ENCODE data around the gene ARHGEF19.
"Not testable (repeated sequence)": the region's sequence is repeated elsewhere in the genome, so short reads cannot be mapped to it uniquely, and the experiment has no call there.

Gene ARHGEF19

DNA sequence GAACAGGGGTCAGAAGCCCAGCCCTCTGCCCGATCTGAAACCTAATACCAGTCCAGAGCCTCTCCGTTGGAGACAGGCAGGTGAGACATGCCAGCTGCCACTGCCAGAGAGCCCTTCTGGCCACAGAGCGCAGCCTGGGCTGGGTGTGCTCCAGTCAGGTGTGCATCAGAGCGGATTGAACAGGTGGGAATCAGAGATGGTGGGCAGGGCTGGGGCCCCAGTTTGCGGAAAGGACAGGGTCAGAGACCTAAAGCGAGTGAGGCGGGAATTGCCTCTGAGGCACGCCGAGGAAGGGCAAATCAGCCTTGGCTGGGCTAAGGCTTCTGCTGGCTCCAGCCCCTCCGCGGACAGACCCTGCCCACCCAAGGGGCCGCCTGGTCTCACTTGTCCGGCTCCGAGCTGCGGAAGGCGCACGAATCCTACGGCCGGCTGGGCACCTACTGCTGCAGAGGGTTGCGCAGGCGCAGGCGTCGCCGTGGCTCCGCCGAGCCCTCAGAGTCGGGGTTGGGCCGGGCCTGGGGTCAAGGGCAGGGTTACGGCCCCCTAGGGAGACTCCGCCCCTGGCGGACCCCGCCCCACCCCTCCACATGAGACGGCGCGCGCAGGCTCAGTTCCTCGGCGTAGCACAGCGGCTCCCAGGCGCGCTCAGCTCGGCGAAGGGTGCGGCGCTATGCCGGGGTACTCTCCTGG is 14.2 kb upstream of the ARHGEF19 start:
- in situ Hi-C loops (cut with HindIII; ENCODE audit: low sequenced_read_pairs) = loop anchor here (25.0 kb wide), 1 partner anchor 164 kb away; the partner anchor contains the start of gene FAM131C

DNA sequence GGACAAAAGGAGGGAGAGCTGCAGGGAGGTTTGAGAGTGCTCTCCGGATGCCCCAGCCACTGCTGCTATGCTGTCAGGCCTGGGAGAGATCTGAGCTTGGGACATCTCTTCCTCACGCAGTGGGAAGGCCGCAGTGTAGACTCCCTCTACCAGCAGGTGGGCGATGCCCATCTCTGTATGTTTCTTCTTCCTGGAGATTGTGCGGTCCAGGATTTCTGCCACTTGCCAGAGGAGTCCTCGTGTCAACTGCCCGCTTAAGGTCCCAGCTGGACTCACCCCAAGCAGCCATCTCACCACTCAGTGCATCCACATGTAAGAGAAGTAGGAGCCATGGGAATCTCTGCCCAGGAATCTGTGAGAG is 13.7 kb upstream of the ARHGEF19 start:
- in situ Hi-C loops (cut with HindIII; ENCODE audit: low sequenced_read_pairs) = loop anchor here (25.0 kb wide), 1 partner anchor 164 kb away; the partner anchor contains the start of gene FAM131C

DNA sequence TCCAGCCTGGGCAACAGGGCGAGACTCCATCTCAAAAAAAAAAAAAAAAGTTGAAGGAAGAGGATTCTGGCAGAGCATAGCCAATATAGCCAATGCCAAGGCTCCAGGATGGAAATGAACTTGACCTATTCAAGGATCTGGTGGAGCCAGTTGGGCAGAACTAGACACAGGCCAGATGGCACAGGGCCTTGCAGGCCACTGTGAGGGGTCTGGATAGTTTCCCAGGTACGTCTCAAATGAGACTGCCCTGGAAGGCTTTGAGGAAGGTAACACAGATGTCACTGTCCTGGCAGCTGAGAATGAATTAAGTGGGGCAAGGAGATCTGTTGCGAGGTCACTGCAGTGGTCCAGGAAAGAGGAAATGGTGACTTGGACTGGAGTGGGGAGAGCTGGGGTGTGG is 12.0 kb upstream of the ARHGEF19 start:
- in situ Hi-C loops (cut with HindIII; ENCODE audit: low sequenced_read_pairs) = no loop called here

DNA sequence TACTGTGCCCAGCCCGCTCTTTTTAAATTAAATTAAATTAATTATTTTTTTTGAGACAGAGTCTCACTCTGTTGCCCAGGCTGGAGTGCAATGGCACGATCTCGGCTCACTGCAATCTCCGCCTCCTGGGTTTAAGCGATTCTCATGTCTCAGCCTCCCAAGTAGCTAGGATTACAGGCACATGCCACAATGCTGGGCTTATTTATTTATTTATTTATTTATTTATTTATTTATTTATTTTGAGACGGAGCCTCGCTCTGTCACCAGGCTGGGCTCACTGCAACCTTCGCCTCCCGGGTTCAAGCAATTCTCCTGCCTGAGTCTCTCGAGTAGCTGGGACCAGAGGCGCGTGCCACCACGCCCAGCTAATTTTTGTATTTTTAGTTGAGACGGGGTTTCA is 10.3 kb upstream of the ARHGEF19 start:
- in situ Hi-C loops (cut with HindIII; ENCODE audit: low sequenced_read_pairs) = not testable (repeated sequence)

DNA sequence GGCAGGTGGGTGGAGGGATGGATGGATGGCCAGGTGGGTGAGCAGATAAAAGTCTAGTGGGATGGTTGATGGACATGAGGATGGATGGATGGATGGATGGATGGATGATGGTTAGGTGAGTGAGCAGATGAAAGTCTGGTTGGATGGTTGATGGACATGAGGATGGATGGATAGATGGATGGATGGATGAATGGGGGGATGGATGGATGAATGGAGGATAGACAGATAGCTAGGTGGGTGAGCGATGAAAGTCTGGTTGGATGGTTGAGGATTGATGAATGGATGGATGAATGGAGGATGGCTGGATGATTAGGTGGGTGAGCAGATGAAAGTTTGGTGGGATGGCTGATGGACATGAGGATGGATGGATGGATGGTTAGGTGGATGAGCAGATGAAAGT is 9.0 kb upstream of the ARHGEF19 start:
- in situ Hi-C loops (cut with HindIII; ENCODE audit: low sequenced_read_pairs) = no loop called here

DNA sequence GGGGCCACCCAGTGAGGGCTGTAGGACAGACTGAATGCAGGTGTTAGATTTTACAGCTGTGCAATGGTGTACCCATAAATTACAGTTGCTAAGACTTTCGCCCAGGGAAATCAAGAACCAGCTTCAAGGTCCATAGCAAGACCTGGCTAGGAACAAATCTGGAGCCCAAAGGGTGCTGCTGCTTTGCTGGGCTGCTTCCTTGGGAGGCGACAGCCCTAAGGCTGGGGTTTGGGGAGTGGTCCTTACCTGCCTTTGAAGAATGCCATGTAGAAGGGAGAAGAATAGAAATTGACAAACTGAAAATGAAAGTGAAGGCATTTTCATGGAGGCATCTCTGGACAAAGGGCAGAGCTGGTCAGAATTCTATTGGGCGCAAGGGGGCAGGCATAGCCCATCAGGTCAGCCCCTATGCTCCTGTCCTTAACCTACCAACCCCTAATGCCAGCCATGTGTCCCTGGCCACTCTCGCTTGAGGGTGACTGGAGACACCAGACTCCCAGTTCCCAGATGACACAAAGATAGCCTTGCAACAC is 7.6 kb upstream of the ARHGEF19 start:
- in situ Hi-C loops (cut with HindIII; ENCODE audit: low sequenced_read_pairs) = no loop called here

DNA sequence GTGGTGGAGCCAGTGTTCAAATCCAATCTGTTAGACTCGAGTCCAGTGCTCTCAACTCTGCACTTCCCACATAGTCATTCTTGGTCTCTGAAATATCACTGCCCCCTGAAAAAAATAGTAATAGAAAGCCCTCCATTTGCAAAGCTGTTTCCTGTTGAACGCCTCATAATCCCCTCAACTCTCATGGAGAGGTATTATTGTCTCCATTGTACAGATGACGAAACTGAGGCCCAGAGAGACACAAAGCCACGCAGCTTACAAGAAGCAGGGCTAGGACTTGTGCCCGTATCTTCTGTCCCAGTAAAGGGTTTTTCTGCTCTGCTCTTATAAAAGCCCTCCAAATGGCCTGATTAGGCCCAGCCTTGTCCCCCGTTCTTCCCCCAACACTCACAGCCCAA is 6.2 kb upstream of the ARHGEF19 start:
- in situ Hi-C loops (cut with HindIII; ENCODE audit: low sequenced_read_pairs) = no loop called here

DNA sequence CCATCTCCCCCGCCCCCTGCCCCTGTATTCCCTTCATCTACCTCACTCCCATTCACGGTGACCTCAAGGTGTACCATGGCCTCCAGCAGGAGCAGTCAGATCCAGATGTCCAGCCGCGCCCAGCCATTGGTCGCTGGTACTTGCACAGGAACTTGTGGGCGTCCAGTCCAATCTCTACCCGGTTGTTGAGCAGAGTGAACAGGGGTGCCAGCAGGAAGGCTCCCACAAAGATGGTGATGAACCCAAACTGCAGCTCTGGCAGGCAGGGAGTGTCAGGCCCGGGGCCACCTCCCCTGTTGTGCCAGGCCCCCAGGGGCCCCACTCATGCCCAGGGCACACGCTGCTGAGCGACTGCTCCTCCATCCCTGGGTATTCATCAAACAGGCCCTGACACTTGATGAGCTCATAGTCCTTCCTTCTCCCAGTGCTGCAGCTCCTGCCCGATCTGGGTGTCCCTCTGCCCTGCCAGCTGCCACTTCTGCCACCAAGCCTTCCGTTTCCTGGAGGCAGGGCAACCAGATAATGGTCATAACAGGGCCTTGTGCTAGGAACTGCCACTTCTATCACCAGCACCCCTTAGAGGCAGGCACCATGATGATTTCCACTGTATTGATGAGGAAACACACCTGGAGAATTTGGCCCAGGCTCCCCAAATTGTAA is 5.7 kb upstream of the ARHGEF19 start:
- in situ Hi-C loops (cut with HindIII; ENCODE audit: low sequenced_read_pairs) = no loop called here

DNA sequence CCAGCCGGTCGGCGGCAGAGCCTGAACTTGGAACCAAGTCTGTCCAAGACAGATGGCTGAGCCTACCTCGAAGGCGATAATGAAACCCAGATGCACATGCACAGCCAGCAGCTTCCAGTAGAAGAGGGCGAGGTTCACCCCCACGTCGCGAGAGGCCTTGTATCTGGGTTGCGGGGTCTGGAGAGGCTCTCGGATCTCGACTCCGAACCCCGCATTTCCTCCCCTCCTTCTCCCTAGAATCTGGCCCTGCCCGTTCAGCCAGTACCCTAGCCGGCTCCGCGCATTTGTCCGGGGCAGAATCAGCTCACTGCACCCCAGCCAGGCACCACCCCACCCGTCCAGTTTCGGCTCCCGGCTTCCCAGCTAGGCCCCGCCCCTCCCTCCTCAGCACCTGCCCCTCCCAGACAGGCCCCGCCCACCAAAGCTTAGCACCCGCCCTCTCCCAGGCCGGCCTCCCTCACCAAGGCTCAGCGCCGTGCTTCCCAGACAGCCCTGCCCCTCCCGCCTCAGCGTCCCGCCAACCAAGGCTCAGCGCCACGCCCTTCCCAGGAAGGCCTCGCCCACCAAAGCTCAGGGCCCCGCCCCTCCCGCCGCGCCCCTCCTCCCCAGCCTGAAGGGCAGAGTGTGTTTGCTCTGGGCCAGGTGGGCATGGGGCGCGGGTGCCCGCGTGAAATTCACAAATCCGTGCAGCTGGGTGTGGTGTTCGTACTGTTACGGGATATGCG is 4.8 kb upstream of the ARHGEF19 start:
- in situ Hi-C loops (cut with HindIII; ENCODE audit: low sequenced_read_pairs) = no loop called here

DNA sequence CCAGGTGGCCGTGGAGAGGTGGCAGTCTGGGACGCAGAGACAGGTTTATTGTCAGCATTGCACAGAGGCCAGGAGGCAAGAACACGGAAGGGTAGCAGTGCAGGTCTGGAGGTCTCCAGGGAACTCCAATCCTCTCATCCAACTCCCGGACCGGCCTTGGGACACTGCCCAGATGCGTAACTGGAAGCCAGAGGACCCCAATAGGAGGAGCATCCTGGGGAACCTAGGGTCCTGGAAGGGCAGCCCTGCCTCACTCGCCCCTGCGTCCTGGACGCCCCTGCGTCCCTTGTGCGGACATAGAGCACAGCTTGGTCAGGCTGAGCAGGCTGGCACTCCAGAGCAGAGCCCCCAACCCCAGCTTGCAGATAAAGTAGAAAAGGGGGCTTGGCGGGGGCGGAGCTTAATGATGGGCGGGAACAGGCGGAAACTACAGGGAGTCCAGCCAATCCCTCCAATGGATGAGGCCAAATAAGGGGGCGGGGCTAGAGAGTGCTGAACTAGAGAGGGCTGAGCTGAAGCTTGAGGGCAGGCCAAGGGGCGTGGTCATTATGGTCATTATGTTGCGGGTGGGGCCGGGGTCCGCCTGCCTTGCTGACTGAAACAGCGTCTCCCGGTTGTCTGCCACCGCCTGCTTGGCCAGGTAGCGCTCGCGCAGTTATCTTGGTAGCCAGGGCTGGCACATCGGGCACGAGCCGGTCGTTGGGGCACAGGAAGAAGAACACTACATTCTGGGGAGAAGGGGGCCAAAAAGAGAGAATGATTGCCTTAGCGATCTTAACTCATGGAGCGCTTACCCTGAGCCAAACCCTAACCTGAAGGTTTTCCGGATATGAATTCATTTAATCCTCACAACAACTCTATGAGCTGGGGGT is 3.7 kb upstream of the ARHGEF19 start:
- in situ Hi-C loops (cut with HindIII; ENCODE audit: low sequenced_read_pairs) = no loop called here

DNA sequence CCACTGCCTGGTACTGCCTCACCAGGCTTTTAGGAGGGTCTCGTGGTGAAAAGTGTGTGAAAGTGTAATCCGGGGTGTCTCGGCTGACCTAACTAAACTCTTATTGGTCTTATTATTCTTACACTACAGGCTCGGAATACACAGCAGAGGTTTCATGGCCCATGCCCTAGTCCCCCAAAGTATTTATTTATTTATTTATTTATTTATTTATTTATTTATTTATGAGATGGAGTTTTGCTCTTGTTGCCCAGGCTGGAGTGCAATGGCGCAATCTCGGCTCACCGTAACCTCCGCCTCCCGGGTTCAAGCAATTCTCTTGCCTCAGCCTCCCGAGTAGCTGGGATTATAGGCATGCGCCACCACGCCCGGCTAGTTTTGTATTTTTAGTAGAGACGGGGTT is 2.8 kb upstream of the ARHGEF19 start:
- in situ Hi-C loops (cut with HindIII; ENCODE audit: low sequenced_read_pairs) = not testable (repeated sequence)

DNA sequence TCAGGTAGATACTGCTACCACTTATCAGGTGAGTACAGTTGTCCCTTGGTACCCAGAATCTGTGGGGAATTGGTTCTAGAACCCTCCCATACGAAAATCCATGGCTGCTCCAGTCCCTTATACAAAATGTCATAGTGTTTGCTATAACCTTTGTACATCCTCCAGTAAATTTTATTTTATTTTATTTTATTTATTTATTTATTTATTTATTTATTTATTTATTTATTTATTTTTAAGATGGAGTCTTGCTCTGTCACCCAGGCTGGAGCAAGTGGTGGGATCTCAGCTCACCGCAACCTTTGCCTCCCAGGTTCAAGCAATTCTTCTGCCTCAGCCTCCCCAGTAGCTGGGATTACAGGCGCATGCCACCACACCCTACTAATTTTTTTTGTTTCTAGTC is 1.1 kb upstream of the ARHGEF19 start:
- in situ Hi-C loops (cut with HindIII; ENCODE audit: low sequenced_read_pairs) = not testable (repeated sequence)

DNA sequence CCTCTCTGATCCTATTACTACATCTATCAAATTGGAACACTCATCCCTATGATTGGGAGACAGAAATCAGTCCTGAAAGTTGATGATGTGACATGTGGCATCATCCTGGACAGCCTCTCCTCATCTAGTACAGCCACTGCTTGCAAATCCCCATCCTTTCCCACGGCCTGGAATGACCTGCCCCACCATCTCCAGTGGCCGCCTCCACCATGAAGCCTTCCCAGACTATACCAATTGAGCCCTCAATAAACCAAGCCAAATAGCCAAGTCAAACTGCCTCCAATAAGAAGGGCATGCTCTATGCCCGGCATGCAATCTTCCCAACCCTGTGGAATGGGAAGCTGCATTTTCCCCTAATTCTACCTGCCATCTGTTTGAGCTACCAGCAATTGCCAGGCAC is 561 bp upstream of the ARHGEF19 start:
- in situ Hi-C loops (cut with HindIII; ENCODE audit: low sequenced_read_pairs) = no loop called here

DNA sequence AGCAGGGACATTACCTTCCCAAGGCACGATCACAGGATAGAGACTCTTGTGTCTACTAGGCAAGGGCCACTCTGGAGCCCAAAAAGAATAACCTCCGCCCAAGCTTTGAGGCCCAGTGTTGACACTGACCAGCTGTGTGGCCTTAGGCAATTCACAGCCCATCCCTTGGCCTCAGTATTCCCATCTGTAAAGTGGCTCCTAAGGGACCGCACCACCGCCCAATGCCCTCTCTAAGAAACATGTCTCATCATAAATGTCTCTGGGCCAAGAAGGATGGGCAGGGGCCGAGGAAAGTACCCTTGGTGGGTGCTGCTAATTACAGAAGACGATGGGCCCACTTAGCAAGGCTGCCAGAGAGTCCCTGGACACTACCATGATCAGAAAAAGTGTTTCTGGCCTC is 628 bp downstream of the ARHGEF19 start:
- in situ Hi-C loops (cut with HindIII; ENCODE audit: low sequenced_read_pairs) = no loop called here

DNA sequence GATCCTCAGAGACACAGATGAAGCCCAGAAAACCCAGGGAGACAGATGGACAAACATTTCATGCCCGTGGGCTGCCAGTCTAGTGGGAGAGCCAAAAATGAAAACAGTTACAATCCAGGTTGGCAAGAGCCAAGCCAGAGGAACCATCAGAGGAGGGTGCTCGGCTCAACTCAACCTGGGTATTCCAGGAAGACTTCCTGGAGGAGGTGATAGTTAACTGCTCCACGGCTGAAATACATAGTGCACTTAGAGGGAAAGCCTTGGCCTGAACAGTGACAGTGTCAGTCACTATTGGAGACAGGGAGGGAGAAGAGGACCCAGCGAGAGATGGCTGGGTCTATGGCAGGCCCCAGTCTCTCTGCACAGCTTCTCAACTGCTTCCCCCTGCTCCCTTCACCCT is 1.9 kb downstream of the ARHGEF19 start:
- in situ Hi-C loops (cut with HindIII; ENCODE audit: low sequenced_read_pairs) = no loop called here

DNA sequence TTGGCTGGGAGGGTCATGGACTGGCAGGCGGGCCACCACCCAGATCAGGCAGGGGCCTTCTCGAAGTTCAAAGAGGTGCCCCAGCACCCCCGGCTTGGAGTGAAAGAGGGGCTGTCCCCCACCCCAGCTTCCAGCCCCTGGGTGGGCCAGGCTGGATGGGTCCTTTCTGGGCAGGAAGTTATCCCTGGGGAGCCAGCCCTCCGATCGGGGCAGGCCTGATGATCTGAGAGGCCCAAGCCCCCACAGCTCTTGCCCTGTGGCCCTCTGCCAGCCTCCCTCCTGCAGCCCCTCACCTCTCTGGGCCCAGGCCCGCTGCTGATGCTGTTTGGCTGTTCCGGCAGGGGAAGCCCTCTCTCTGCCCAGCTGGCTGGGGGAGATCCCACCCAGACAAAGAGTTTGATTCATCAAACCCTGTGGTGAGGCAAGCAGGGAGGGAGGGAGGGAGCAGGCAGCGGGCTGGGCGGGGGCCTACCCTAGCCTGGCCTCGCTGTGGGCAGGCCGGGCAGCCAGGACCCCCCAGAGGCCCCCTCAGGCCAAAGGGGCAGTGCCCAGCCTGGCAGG is 2.5 kb downstream of the ARHGEF19 start:
- in situ Hi-C loops (cut with HindIII; ENCODE audit: low sequenced_read_pairs) = no loop called here

DNA sequence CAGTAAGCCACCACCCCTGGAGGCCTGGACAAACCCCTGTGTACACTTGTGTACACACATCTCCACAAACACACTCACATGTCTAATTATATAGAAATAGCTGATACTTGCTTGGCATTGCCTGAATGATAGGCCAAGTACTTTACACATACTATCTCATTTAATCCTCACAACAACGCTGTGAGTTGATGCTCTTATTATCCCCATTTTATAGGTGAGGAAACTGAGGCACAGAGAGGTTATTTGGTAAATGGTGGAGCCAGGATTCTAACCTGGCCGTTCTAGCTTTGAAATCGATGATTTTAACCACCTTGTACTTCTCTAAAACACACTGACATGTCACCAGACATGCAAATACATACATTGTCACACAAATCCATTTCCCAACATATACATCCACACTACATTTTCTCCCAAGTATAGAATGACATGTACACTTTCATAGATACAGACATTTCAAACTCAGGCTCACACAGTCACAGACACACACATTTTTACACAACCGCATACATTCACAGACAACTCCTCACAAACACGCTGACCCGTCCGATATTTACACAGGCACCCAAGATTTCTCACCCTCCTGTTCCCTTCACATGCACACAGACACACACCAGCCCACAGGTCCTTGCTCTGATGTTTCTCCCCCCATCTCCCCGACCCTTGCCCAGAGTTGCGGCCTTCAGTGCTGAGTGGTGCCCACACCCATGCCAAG is 3.2 kb downstream of the ARHGEF19 start:
- in situ Hi-C loops (cut with HindIII; ENCODE audit: low sequenced_read_pairs) = no loop called here

DNA sequence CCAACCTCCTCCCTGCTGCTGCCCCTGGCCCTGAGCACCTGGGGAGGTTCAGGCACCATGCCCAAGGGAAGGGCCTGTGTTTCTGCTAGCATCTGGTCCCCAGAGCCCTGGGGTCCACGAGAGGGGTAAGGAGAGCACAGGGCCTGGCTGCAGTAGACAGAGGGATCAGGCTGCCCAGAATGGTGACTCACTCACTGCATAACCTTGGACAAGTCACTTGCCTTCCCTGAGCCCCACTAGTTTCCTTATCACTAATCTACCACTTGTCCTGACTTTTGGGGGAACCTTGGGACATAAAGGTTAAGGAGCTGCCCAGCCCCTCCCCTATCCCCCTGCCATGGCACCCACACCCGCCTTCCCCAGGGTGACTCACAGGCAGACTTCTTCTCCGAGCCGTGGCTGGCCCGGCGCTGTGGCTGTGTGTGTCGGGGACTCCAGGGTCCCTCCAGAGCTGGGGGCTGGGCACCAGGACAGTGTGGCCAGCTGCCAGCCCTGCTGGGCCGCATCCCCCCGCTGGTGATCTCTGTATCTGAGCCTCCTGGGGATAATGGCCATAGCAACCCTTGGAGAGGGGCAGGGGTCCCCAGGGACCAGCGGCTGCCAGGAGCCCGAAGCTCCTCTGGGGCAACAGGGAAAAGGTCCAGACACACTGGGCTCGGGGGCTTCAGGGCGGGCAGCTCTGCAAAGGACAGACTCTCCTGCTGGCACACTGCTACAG is 4.0 kb downstream of the ARHGEF19 start:
- in situ Hi-C loops (cut with HindIII; ENCODE audit: low sequenced_read_pairs) = no loop called here

All from DLD1 (cell line).